HG03064 (cell line): ENCODE measurements around the gene ALPK3.

Experiments used
- ATAC-seq: cut with Tn5 transposase; IDR thresholded peaks from one replicate; pipeline ENCODE4 v1.9.1; 2021; ENCODE audit warnings: low read depth; ENCODE audit not compliant: unreplicated experiment

The ALPK3 gene

GRCh38 chr15:84889313-84889990, 72.3 kb downstream of the ALPK3 start:
- ATAC-seq = no peak

GRCh38 chr15:84889991-84890669, 73.0 kb downstream of the ALPK3 start:
- ATAC-seq = no peak

GRCh38 chr15:84890670-84891162, 73.6 kb downstream of the ALPK3 start:
- no peak for ATAC-seq

GRCh38 chr15:84891339-84891738, 74.2 kb downstream of the ALPK3 start:
- no peak for ATAC-seq

- ATAC-seq = no peak
These were observed 75.7 kb downstream of the ALPK3 start for GRCh38 chr15:84892786-84893307.

- no peak for ATAC-seq
These were observed 76.5 kb downstream of the ALPK3 start for GRCh38 chr15:84893607-84894006.

- no peak for ATAC-seq
These were observed 77.7 kb downstream of the ALPK3 start for GRCh38 chr15:84894736-84895425.

GRCh38 chr15:84898761-84899160, 81.6 kb downstream of the ALPK3 start:
- ATAC-seq = no peak

- ATAC-seq = no peak
These were observed 82.6 kb downstream of the ALPK3 start for GRCh38 chr15:84899750-84900149.

- ATAC-seq = no peak
These were observed 84.4 kb downstream of the ALPK3 start for GRCh38 chr15:84901540-84901939.

- no peak for ATAC-seq
These were observed 86.6 kb downstream of the ALPK3 start for GRCh38 chr15:84903751-84904150.

GRCh38 chr15:84904419-84904818, 87.3 kb downstream of the ALPK3 start:
- ATAC-seq = no peak

- no peak for ATAC-seq
These were observed 88.1 kb downstream of the ALPK3 start for GRCh38 chr15:84905016-84905916.

- ATAC-seq = no peak
These were observed 90.6 kb downstream of the ALPK3 start for GRCh38 chr15:84907731-84908130.

- no peak for ATAC-seq
These were observed 91.4 kb downstream of the ALPK3 start for GRCh38 chr15:84908564-84908963.

GRCh38 chr15:84909029-84909428, 91.9 kb downstream of the ALPK3 start:
- ATAC-seq = no peak

GRCh38 chr15:84909782-84910181, 92.6 kb downstream of the ALPK3 start:
- no peak for ATAC-seq

GRCh38 chr15:84910928-84911623, 93.9 kb downstream of the ALPK3 start:
- no peak for ATAC-seq

GRCh38 chr15:84911879-84912660, 94.9 kb downstream of the ALPK3 start:
- no peak for ATAC-seq
